HEK293 (cell line): ENCODE data around the gene CMKLR1.

Experiments used
- CTCF ChIA-PET: fragments of 350-600 bp; formaldehyde crosslinking; extraction: SDS; loops from one replicate; lab custom pipeline; 2021; ENCODE audit warnings: antibody characterized with exemption; lab: Yijun Ruan, JAX
- POLR2A ChIA-PET: fragments of 300-600 bp; formaldehyde crosslinking; extraction: SDS; loops from one replicate; lab custom pipeline; 2020; ENCODE audit warnings: antibody characterized with exemption, inconsistent platforms; lab: Yijun Ruan, JAX
- H3K27ac ChIP-seq: fragments of 200-500 bp; sonication (Bioruptor generic); 2 replicates; pipeline ENCODE4 v1.5.1; 2014; ENCODE audit warnings: low read depth, low read length, control low read depth, inconsistent platforms; ENCODE audit errors: extremely low read depth
- H3K36me3 ChIP-seq, 2 experiments: fragments of 200-500 bp in 1 of 2; sonication (Bioruptor generic) in 1 of 2; 1 replicate in 1 of 2; 2 replicates in 1 of 2; pipeline ENCODE4 v1.5.1; 2014 to 2017; ENCODE audit warnings: inconsistent platforms in 2 of 2, low read length in 2 of 2; ENCODE audit not compliant: control insufficient read depth in 2 of 2, insufficient read depth in 1 of 2
- H3K4me1 ChIP-seq: fragments of 200-500 bp; sonication (Bioruptor generic); 2 replicates; pipeline ENCODE4 v1.5.1; 2014; ENCODE audit warnings: mild to moderate bottlenecking, low read length, inconsistent platforms; ENCODE audit not compliant: control insufficient read depth, insufficient read depth
- H3K4me3 ChIP-seq: 2 replicates; pipeline ENCODE4 v1.5.1; 2011; ENCODE audit warnings: low read depth, mild to moderate bottlenecking, control low read depth, low read length, moderate library complexity
- H3K9me3 ChIP-seq: fragments of 200-500 bp; sonication (Bioruptor generic); 2 replicates; pipeline ENCODE4 v1.5.1; 2014; ENCODE audit warnings: low read depth, low read length, inconsistent platforms; ENCODE audit not compliant: control insufficient read depth, insufficient read depth
- EGR2 ChIP-seq: fragments of 450-650 bp; formaldehyde crosslinking; IDR thresholded peaks from 2 replicates; pipeline ENCODE4 v1.5.1; 2016; ENCODE audit warnings: low read depth, missing biosample characterization, missing genetic modification characterization
- GLIS1 ChIP-seq: fragments of 450-650 bp; formaldehyde crosslinking; IDR thresholded peaks from 2 replicates; pipeline ENCODE4 v1.5.1; 2016; ENCODE audit warnings: missing biosample characterization, missing genetic modification characterization
- KLF16 ChIP-seq: fragments of 450-650 bp; formaldehyde crosslinking; IDR thresholded peaks from 2 replicates; pipeline ENCODE4 v1.5.1; 2017; ENCODE audit warnings: missing biosample characterization, missing genetic modification characterization
- SP3 ChIP-seq: fragments of 450-650 bp; formaldehyde crosslinking; IDR thresholded peaks from 2 replicates; pipeline ENCODE4 v1.5.1; 2016; ENCODE audit warnings: missing biosample characterization, missing genetic modification characterization
- ZFHX2 ChIP-seq: fragments of 450-650 bp; formaldehyde crosslinking; conservative IDR thresholded peaks from 2 replicates; pipeline ENCODE4 v1.5.1; 2016; ENCODE audit warnings: missing biosample characterization, missing genetic modification characterization
- ZNF146 ChIP-seq: fragments of 450-650 bp; formaldehyde crosslinking; IDR thresholded peaks from 2 replicates; pipeline ENCODE4 v1.5.1; 2016; ENCODE audit warnings: missing biosample characterization, missing genetic modification characterization
- ZNF221 ChIP-seq: fragments of 450-650 bp; formaldehyde crosslinking; IDR thresholded peaks from 2 replicates; pipeline ENCODE4 v1.5.1; 2017; ENCODE audit warnings: missing biosample characterization, missing genetic modification characterization, borderline replicate concordance
- ZNF274 ChIP-seq, 2 experiments: fragments of 200-500 bp in 1 of 2; fragments of 450-650 bp in 1 of 2; sonication (Bioruptor generic) in 1 of 2; formaldehyde crosslinking in 1 of 2; IDR thresholded peaks; 2 replicates each; pipeline versions ENCODE4 v1.5.1 to v1.6.1; 2014 to 2016; ENCODE audit warnings: borderline replicate concordance in 1 of 2, inconsistent platforms in 1 of 2, low read length in 1 of 2, missing biosample characterization in 1 of 2, missing genetic modification characterization in 1 of 2
- ZNF398 ChIP-seq: fragments of 450-650 bp; formaldehyde crosslinking; IDR thresholded peaks from 2 replicates; pipeline ENCODE4 v1.5.1; 2017; ENCODE audit warnings: missing biosample characterization, missing genetic modification characterization
- ZNF423 ChIP-seq: fragments of 450-650 bp; formaldehyde crosslinking; IDR thresholded peaks from 2 replicates; pipeline ENCODE4 v1.5.1; 2016; ENCODE audit warnings: missing biosample characterization, missing genetic modification characterization
- ZNF433 ChIP-seq: fragments of 450-650 bp; formaldehyde crosslinking; IDR thresholded peaks from 2 replicates; pipeline ENCODE4 v1.5.1; 2016; ENCODE audit warnings: missing biosample characterization, missing genetic modification characterization, low read depth
- ZNF514 ChIP-seq: fragments of 450-650 bp; formaldehyde crosslinking; IDR thresholded peaks from 2 replicates; pipeline ENCODE4 v1.5.1; 2016; ENCODE audit warnings: missing biosample characterization, missing genetic modification characterization
- ZNF518A ChIP-seq: fragments of 450-650 bp; formaldehyde crosslinking; conservative IDR thresholded peaks from 2 replicates; pipeline ENCODE4 v1.5.1; 2016; ENCODE audit warnings: low read depth, missing biosample characterization, missing genetic modification characterization
- ZNF544 ChIP-seq: fragments of 450-650 bp; formaldehyde crosslinking; IDR thresholded peaks from 2 replicates; pipeline ENCODE4 v1.5.0; 2017; ENCODE audit warnings: missing biosample characterization, missing genetic modification characterization
- ZNF776 ChIP-seq: fragments of 450-650 bp; formaldehyde crosslinking; IDR thresholded peaks from 2 replicates; pipeline ENCODE4 v1.5.0; 2017; ENCODE audit warnings: missing biosample characterization, missing genetic modification characterization, borderline replicate concordance
- ZNF777 ChIP-seq: fragments of 450-650 bp; formaldehyde crosslinking; IDR thresholded peaks from 2 replicates; pipeline ENCODE4 v1.5.1; 2017; ENCODE audit warnings: missing biosample characterization, missing genetic modification characterization, borderline replicate concordance
- TF ChIP-seq, protein P1 (sequence below): fragments of 450-650 bp; formaldehyde crosslinking; IDR thresholded peaks from 2 replicates; pipeline ENCODE4 v1.5.1; 2016; ENCODE audit warnings: missing biosample characterization, missing genetic modification characterization
- TF ChIP-seq, protein P2 (sequence below): fragments of 450-650 bp; formaldehyde crosslinking; IDR thresholded peaks from 2 replicates; pipeline ENCODE4 v1.5.1; 2016; ENCODE audit warnings: missing biosample characterization, missing genetic modification characterization

Gene CMKLR1

GRCh38 chr12:108341854-108342847 lies 3.0 kb upstream of the CMKLR1 start:
- ChIA-PET POLR2A (no interaction called here), CTCF (interaction anchor here (0.7 kb wide), 1 partner anchor 35 kb away, joined by 3 read pairs; no protein-coding TSS in a partner anchor)
- H3K4me1 ChIP-seq = no peaks in the 10 kb centered on the region
- no peak overlapping the region for H3K27ac ChIP-seq
- no peaks in the 10 kb centered on the region for H3K36me3 ChIP-seq
- no peak for TF ChIP-seq ZNF146
- peak; percentile 23; the same call in 1 of the 2 replicates for TF ChIP-seq ZNF398
- TF ChIP-seq ZNF221 (tag by site-specific recombination) = no peak
- TF ChIP-seq SP3 = peak; percentile 21; the same call in 1 of the 2 replicates
- peak; percentile 94 for TF ChIP-seq EGR2 (tag by site-specific recombination)
- no peak for TF ChIP-seq ZNF514 (tag by site-specific recombination)
- peak; percentile 22; the same call in 1 of the 2 replicates for TF ChIP-seq GLIS1 (tag by site-specific recombination)
- no peak for TF ChIP-seq ZNF518A (tag by site-specific recombination)
- no peak for TF ChIP-seq ZNF776 (tag by site-specific recombination)
- no peak for TF ChIP-seq ZNF274 (IDR thresholded peaks at IDR 0.05; ENCODE audit: low read length)
- no peak for TF ChIP-seq ZNF274 (tag by site-specific recombination; IDR thresholded peaks at IDR 0.05; ENCODE audit: borderline replicate concordance)
- TF ChIP-seq ZFHX2 (tag by site-specific recombination) = peak; percentile 78
- TF ChIP-seq, protein P1, sequence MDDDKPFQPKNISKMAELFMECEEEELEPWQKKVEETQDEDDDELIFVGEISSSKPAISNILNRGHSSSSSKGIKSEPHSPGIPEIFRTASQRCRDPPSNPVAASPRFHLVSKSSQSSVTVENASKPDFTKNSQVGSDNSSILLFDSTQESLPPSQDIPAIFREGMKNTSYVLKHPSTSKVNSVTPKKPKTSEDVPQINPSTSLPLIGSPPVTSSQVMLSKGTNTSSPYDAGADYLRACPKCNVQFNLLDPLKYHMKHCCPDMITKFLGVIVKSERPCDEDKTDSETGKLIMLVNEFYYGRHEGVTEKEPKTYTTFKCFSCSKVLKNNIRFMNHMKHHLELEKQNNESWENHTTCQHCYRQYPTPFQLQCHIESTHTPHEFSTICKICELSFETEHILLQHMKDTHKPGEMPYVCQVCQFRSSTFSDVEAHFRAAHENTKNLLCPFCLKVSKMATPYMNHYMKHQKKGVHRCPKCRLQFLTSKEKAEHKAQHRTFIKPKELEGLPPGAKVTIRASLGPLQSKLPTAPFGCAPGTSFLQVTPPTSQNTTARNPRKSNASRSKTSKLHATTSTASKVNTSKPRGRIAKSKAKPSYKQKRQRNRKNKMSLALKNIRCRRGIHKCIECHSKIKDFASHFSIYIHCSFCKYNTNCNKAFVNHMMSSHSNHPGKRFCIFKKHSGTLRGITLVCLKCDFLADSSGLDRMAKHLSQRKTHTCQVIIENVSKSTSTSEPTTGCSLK (tag by site-specific recombination) = no peak
- no peaks in the 10 kb centered on the region for H3K9me3 ChIP-seq
- H3K4me3 ChIP-seq = no peak overlapping the region

- no peak overlapping the region for H3K4me3 ChIP-seq
- TF ChIP-seq GLIS1 (tag by site-specific recombination) (no peak), ZNF544 (tag by site-specific recombination) (no peak), KLF16 (tag by site-specific recombination) (no peak), ZNF433 (tag by site-specific recombination) (no peak), ZNF423 (tag by site-specific recombination) (no peak), ZNF777 (tag by site-specific recombination) (no peak)
- TF ChIP-seq, protein P2, sequence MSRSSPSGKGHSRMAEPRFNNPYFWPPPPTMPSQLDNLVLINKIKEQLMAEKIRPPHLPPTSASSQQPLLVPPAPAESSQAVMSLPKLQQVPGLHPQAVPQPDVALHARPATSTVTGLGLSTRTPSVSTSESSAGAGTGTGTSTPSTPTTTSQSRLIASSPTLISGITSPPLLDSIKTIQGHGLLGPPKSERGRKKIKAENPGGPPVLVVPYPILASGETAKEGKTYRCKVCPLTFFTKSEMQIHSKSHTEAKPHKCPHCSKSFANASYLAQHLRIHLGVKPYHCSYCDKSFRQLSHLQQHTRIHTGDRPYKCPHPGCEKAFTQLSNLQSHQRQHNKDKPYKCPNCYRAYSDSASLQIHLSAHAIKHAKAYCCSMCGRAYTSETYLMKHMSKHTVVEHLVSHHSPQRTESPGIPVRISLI = no peak
- ChIA-PET POLR2A (no interaction called here), CTCF (no interaction called here)
- no peaks in the 10 kb centered on the region for H3K4me1 ChIP-seq
- H3K36me3 ChIP-seq = no peaks in the 10 kb centered on the region
- H3K27ac ChIP-seq = no peak overlapping the region
- no peaks in the 10 kb centered on the region for H3K9me3 ChIP-seq
Measured at GRCh38 chr12:108341356-108341755, 2.2 kb upstream of the CMKLR1 start.
